ENCODE measurements around the gene CCDC146. TPM values are rescaled to one million over a fixed set of nuclear protein-coding genes. Genes with fewer than 3 reads are reported as not detected.

Gene CCDC146
- polyA plus RNA-seq, 1 experiment, result 8.8 TPM

DNA sequence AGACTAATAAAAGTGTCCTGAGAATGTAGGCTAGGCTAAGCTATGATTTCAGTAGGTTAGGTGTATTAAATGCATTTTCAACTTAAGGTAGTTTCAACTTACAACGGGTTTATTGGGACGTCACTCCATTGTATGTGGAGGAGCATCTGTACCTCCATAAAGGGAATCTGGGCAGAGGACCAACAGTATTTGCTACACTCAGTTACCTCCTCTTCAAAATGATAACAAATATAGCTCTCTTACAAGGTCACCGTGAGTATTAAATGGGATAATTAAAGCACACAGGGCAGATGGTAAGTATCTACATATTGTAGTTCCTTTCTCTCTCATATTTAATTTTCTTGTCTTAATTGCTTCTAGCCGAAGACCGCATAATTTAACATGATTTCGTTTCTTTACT is 136.2 kb downstream of the CCDC146 start:
- no peak overlapping the region for H3K27ac ChIP-seq (ENCODE audit: low read depth, low read length)
- H3K9me3 ChIP-seq (ENCODE audit: control insufficient read depth, insufficient read depth, low read length), result no peaks in the 10 kb centered on the region; the same call in 1 of the 2 replicates
- TF ChIP-seq, protein P1, sequence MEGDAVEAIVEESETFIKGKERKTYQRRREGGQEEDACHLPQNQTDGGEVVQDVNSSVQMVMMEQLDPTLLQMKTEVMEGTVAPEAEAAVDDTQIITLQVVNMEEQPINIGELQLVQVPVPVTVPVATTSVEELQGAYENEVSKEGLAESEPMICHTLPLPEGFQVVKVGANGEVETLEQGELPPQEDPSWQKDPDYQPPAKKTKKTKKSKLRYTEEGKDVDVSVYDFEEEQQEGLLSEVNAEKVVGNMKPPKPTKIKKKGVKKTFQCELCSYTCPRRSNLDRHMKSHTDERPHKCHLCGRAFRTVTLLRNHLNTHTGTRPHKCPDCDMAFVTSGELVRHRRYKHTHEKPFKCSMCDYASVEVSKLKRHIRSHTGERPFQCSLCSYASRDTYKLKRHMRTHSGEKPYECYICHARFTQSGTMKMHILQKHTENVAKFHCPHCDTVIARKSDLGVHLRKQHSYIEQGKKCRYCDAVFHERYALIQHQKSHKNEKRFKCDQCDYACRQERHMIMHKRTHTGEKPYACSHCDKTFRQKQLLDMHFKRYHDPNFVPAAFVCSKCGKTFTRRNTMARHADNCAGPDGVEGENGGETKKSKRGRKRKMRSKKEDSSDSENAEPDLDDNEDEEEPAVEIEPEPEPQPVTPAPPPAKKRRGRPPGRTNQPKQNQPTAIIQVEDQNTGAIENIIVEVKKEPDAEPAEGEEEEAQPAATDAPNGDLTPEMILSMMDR (IDR thresholded peaks at IDR 0.05; ENCODE audit: low read depth, low read length), result no peak
- ChIA-PET POLR2A (interaction anchor here (0.5 to 1.2 kb wide), 4 partner anchors 17 to 157 kb away, joined by 3 to 5 read pairs (median 4); partner anchors contain the start of gene FGL2), CTCF (interaction anchor here (0.6 to 2.8 kb wide), 5 partner anchors 11 to 186 kb away, joined by 3 to 22 read pairs (median 5); no protein-coding TSS in a partner anchor)
- no peak for DNase-seq (ENCODE audit: low read depth, low spot score)
- H3K4me3 ChIP-seq (ENCODE audit: low read depth, low read length), result no peak overlapping the region
- no peaks in the 10 kb centered on the region for H3K27me3 ChIP-seq (ENCODE audit: control insufficient read depth, insufficient read depth, low read length)

DNA sequence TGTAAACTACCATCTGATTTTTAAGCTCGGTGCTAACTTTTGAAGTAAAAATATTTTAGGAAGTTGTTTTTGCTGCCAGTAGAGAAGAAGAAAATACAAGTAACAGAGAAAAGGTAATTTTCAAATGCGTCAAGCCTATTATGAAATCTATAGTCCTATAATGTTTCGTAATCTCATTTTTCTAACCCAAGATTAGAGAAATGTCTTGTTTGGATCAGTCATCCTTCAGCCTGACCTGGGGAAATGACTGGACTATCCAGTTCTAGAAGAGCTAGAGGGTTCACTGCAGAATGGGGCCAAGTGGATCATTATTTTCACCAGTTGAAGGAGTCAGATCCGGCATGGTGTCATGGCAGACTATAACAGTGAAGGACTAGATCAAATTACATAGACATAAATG is 139.9 kb downstream of the CCDC146 start:
- no peaks in the 10 kb centered on the region; the same call in 1 of the 2 replicates for H3K9me3 ChIP-seq (ENCODE audit: control insufficient read depth, insufficient read depth, low read length)
- ChIA-PET CTCF (no interaction called here), POLR2A (no interaction called here)
- no peak overlapping the region for H3K27ac ChIP-seq (ENCODE audit: low read depth, low read length)
- H3K27me3 ChIP-seq (ENCODE audit: control insufficient read depth, insufficient read depth, low read length), result no peaks in the 10 kb centered on the region
- H3K4me3 ChIP-seq (ENCODE audit: low read depth, low read length), result no peak overlapping the region
- TF ChIP-seq, protein P1 (IDR thresholded peaks at IDR 0.05; ENCODE audit: low read depth, low read length), result no peak
- DNase-seq (ENCODE audit: low read depth, low spot score), result no peak

DNA sequence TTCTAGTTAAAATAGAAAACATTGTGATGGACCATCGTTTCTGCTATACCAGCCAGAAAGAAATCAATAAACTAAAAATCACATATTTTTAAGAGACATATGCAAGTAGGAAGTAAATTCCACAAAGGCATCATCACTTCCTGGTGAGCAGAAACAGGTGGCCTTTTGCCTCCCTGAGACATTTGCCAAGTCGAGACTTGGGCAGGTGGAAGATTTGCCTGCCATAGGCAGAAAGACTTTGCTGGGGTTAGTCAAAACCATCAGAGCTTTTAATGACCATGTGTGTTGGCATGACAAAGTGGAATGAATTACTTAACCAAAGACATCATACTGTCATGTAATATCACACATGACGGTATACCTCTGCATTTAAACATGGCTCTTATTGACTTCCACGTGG is 143.3 kb downstream of the CCDC146 start:
- TF ChIP-seq, protein P1 (IDR thresholded peaks at IDR 0.05; ENCODE audit: low read depth, low read length), result no peak
- no peak overlapping the region for H3K4me3 ChIP-seq (ENCODE audit: low read depth, low read length)
- no peak overlapping the region for H3K27ac ChIP-seq (ENCODE audit: low read depth, low read length)
- no peaks in the 10 kb centered on the region for H3K27me3 ChIP-seq (ENCODE audit: control insufficient read depth, insufficient read depth, low read length)
- H3K9me3 ChIP-seq (ENCODE audit: control insufficient read depth, insufficient read depth, low read length), result no peaks in the 10 kb centered on the region; the same call in 1 of the 2 replicates
- ChIA-PET POLR2A (no interaction called here), CTCF (interaction anchor here (1.6 kb wide), 1 partner anchor 66 kb away, joined by 3 read pairs; no protein-coding TSS in a partner anchor)
- DNase-seq (ENCODE audit: low read depth, low spot score), result no peak

DNA sequence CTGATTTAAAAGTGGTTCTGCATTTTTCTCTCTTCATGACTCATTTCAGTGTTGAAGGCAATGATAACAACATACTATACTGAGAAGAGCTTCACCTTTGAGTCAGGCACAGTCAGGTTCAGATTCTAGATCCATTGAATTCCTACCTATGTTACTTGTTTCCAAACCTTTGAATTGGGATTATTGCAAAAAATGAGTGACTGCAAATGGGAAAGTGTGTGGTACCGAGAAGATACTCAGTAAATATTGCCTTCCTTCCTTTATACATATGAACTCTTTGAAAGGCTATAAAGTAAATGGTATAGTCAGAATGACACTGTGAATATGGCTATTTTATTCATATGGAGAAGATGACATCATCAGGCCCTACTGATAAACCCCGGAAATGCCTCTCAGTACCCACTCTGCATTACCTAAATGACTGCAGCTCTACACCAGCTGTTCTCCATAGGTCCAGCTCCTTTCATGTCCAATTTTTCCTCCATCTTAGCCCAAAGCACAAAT is 143.9 kb downstream of the CCDC146 start:
- Histone ChIP-seq H3K27me3 (ENCODE audit: control insufficient read depth, insufficient read depth, low read length) (no peaks in the 10 kb centered on the region), H3K9me3 (ENCODE audit: control insufficient read depth, insufficient read depth, low read length) (no peaks in the 10 kb centered on the region; the same call in 1 of the 2 replicates), H3K4me3 (ENCODE audit: low read depth, low read length) (no peak overlapping the region), H3K27ac (ENCODE audit: low read depth, low read length) (no peak overlapping the region)
- no peak for DNase-seq (ENCODE audit: low read depth, low spot score)
- TF ChIP-seq, protein P1 (IDR thresholded peaks at IDR 0.05; ENCODE audit: low read depth, low read length), result no peak
- POLR2A ChIA-PET, result no interaction called here
- CTCF ChIA-PET, result interaction anchor here (1.6 to 2.7 kb wide), 2 partner anchors 19 to 65 kb away, joined by 3 to 9 read pairs; no protein-coding TSS in a partner anchor

DNA sequence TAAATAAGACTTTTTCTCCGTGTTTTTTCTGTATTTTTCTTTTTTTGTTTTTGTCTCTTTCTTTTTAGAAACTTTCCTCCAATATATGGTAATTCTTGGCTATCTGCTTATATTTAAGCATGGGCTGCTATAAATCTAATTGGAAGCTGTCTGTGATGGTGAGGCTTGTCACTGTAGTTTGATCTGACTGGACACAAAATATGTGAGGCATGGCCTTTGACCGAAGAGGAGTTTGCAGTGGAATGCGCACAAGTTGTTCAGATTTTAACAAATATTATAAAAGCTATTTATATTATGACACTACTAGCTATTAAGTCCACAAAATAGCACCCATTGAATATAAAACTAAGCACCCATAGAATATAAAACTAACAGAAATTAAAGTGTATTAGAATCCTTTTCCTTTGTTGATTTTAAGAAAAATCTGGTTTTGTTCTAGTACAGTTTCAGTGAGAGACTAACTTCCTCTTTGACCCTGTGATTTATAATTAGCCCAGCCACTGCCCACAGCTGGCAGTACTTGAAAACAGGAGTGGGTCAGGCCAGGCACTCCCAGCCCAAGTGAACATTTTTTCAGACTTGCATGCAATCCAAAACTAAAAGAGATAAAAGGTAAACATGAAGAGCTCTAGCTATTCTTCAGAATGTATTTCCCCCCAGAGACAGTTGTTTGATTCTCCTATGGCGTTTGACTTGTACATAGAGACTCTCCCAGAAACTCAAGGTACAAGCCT is 147.1 kb downstream of the CCDC146 start:
- DNase-seq (ENCODE audit: low read depth, low spot score), result no peak
- H3K27ac ChIP-seq (ENCODE audit: low read depth, low read length), result no peak overlapping the region
- POLR2A ChIA-PET, result no interaction called here
- no peaks in the 10 kb centered on the region for H3K27me3 ChIP-seq (ENCODE audit: control insufficient read depth, insufficient read depth, low read length)
- H3K4me3 ChIP-seq (ENCODE audit: low read depth, low read length), result no peak overlapping the region
- H3K9me3 ChIP-seq (ENCODE audit: control insufficient read depth, insufficient read depth, low read length), result no peaks in the 10 kb centered on the region
- TF ChIP-seq, protein P1 (IDR thresholded peaks at IDR 0.05; ENCODE audit: low read depth, low read length), result no peak
- CTCF ChIA-PET, result interaction anchor here (7.2 kb wide), 1 partner anchor 21 kb away, joined by 54 read pairs; no protein-coding TSS in a partner anchor
